GM03348 (cell line): Measurements from ENCODE around the gene RASSF9.

Experiments
- DNase-seq: peaks from one replicate; pipeline ENCODE4 v3.0.0; 2012; ENCODE audit warnings: low spot score

Gene RASSF9

DNA sequence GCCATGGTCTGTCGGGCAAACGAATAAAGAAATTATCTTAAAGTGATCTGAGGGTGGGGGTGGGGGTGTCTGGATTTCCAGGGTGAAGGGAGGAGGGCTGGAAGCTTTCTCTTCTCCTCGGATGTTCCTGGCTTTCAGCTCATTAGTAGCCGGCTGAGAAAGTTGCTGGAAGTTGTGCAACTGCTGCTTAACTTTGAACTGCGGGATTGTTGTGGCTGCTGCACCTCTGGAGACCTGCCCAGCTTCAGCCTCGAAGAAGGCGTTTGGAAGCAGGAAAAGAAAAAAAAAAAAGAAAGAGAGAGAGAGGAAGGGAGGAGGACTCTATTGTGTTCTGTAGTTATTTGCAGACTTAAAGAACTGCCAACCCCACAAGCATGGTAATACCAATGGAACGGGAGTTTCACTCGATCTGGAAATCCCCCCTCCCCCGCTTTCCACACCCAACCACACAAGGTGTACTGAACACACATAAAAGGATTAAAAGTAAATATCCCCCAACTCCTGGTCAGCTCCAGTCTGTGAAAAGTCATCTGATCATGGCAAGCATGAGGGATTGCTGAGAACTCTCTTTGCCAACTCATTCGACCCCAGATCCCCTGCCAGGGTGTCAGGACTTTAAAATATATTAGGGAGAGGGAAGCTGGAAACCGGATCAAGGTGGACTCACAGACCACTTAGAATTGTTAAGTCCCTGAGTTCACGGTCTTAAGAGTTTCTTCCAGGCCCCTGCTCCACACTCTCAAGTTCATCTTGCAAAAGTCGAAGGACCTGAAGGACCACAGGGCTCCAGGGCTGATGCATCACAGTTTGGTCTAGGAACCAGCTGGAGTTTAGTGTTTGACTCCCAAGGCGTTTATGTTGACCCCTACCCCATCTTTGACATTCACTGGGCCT, at the start of gene RASSF9:
Gene RASSF9 (minus strand): TSS at position 213 of the 894 bp plus-strand sequence. CDS start 208 bp downstream, at position 5.
- DNase-seq = peak; percentile 73

- DNase-seq = no peak
Measured at GRCh38 chr12:85883763-85884162, 47.6 kb upstream of the RASSF9 start.

DNA sequence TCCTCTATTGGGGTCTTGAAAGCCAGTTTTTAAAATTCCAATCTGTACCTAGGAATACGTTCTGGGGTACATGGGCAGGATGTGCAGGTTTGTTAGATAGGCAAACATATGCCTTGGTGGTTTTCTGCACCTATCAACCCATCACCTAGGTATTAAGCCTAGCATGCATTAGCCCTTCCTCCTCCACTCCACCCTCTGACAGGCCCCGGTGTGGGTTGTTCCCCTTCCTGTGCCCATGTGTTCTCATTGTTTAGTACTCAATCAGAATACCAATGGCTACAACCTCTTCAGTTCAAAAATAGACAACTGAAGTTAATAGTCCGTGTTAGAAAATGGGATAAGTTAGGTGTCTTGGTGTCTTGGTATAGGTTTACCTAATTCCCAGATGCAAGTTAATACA, 41.2 kb upstream of the RASSF9 start:
- no peak for DNase-seq

GRCh38 chr12:85874031-85874461, 37.8 kb upstream of the RASSF9 start, which contains the start of gene NTS:
TSS of gene NTS (plus strand) at chr12:85874295. CDS start at chr12:85874404, 109 bp downstream.
- no peak for DNase-seq

GRCh38 chr12:85872497-85873091, 36.4 kb upstream of the RASSF9 start:
- peak; percentile 40 for DNase-seq

GRCh38 chr12:85866986-85867776, 31.0 kb upstream of the RASSF9 start:
- DNase-seq = peak; percentile 67

GRCh38 chr12:85865890-85866289, 29.7 kb upstream of the RASSF9 start:
- peak; percentile 19 for DNase-seq

GRCh38 chr12:85856966-85857365, 20.8 kb upstream of the RASSF9 start:
- DNase-seq = no peak

DNA sequence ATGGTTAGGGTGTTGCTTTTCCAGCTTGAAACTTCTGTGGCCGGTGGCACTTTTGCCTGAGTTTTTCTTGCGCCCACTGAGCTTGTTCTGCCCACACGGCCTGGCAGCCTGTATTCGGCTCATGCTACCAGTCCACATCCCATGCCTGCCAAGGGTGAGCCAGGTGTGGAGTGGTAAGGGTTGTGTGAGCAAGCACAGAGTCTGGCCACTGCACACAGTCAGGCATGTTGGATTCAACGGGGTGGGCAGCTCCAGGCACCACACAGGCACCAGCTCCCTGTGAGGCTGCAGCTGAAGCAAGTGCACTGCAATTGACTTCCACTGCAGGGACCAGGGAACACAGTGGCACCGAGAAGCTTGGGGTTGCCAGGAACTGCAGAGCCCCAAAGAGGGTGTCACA, 19.1 kb upstream of the RASSF9 start:
- no peak for DNase-seq

GRCh38 chr12:85849344-85849743, 13.1 kb upstream of the RASSF9 start:
- DNase-seq = no peak

GRCh38 chr12:85843606-85844310, 7.5 kb upstream of the RASSF9 start:
- no peak for DNase-seq

GRCh38 chr12:85835426-85836196, 598 bp downstream of the RASSF9 start:
- DNase-seq = no peak

DNA sequence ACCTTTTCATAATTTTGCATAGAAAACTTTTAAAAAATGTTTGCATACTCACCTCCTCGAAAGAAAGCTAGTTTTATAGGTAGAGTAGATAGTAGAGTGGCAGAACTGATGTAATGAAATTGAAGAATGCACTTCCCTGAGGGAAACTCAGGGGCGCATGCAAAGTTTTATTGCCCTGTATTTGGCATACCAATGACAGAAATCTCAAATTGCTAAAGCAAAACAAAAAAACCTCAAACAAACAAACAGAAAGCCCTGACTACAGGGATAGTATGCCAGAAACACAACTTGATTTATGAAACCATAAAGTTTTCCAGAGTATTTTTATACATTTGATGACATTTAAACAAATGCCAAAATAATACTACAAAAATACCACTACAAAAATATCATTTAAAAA, 1.8 kb downstream of the RASSF9 start:
- no peak for DNase-seq

GRCh38 chr12:85833579-85833978, 2.6 kb downstream of the RASSF9 start:
- no peak for DNase-seq

- DNase-seq = no peak
Measured at GRCh38 chr12:85831327-85831990, 4.8 kb downstream of the RASSF9 start.

GRCh38 chr12:85829391-85829790, 6.8 kb downstream of the RASSF9 start:
- peak; percentile 52 for DNase-seq

DNA sequence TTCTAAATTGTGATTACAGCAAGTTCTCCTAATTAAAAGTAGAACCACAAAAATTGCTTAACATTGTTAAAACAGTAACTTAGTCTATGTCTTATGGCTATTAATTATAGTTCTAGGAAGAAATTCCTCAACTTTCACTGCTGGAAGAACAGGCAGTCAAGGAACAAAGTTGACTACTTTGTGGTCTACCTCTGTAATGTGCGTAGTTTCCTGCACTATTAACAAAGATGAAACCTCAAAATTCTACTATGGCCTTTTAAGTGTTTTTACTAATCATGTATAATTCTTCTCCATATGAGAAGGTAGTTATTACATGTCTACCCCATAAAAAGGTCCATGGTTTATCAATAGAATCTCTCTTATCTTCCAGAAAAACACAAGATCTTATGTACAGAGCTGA, 7.6 kb downstream of the RASSF9 start:
- DNase-seq = no peak

DNA sequence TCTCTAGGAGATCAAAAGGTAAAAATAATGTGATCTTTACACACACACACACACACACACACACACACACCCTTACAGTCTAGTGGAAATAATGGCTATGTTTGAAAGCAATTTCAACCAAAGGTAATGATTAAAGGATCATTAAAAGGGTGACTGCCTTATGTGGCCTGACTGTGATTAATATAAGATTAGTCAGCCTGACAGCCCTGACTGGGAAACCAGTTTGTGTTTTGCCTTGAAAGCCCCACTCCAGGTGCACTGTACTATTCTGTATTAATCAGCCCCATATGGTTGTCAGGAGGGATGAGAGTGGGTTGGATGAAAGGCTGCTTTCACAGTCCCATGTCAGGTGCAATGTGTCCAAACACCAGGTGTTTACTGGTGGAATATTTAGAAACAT, 10.5 kb downstream of the RASSF9 start:
- no peak for DNase-seq

DNA sequence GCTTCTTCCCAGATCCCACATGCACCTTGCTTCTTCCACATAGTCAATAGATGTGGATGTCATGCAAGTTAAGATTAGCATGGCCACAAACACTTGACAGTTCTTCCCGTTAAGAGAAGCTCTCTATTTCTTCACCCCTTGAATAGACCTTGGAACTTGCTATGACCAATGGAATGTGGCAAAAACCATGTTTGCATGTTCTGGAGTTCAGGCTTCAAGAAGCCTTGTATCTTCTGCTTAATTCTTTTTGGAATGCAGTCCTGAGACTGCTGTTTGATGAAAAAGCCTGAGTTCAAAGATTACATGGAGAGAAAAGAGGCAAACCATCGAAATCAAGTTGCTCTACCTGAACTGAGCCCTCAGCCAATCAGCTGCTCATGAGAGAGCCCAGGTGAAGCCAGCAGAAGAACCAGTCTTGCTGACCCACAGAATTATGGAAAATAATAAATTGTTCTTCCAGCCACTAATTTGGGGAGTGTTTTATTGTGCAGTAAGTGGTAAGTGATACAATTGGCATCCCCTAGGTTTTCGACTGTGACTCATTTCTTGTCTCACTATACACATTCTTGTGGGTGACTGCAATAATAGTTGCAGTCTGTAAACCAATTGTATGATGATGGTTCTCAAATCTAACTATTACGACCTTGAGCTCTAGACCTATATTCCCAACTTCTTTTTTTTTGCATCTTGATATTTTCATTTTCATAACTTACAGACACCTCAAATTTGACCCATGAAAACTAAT, 12.6 kb downstream of the RASSF9 start:
- DNase-seq = peak; percentile 76

DNA sequence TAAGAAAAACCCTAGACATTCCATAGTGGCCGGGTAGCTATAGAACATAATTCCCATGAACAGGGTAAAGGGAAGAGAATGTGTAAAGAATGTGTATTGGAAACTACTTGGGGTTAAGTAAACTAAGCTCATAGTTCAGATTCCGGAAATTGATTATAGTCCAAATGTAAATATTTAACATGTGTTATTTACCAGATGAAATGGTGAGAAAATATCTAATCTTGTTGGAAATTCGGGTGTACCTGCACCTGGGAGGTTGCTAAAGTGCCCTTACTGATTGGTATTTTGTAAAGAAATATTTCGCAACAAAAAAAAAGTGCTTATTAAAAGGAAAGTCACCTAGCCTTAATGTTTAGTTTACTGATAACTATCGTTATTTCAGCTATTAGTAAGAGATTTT, 14.4 kb downstream of the RASSF9 start:
- DNase-seq = no peak
